Mammary epithelial cell (primary cell): Measurements from ENCODE around the gene FOXO6.

Experiments
- EZH2 ChIP-seq: IDR thresholded peaks from 2 replicates; pipeline ENCODE4 v1.6.1; 2012; ENCODE audit warnings: low read length, inconsistent platforms, borderline replicate concordance
- TF ChIP-seq, protein P1 (sequence below), 2 donors: IDR thresholded peaks in 1 of 2; conservative IDR thresholded peaks in 1 of 2; 2 replicates each; pipeline ENCODE4 v1.5.1; 2011 to 2012; ENCODE audit warnings: inconsistent platforms in 2 of 2, low read length in 2 of 2, mild to moderate bottlenecking in 2 of 2, control low read depth in 1 of 2, low read depth in 1 of 2; ENCODE audit not compliant: insufficient read depth in 1 of 2; ENCODE audit errors: extremely low read depth in 1 of 2

DNA sequence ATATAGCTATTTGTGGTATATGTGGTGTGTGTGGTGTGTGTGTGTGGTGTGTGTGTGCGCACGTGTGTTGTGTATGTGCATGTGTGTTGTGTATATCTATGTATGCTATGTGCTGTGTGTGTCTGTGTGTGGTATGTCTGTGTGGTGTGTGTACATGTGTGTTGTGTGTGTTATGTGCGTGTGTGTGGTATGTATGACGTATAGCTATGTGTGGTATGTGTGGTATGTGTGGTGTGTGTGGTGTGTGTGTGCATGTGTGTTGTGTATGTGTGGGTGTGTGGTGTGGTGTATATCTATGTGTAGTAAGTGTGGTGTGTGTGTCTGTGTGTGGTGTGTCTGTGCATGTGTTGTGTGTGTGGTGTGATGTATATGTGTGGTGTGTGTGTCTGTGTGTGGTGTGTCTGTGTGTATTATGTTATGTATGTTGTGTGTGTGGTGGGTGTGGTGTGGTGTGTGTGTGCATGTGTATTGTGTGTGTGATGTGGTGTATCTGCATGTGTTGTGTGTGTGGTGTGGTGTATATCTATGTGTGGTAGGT lies 63.4 kb downstream of the FOXO6 start:
- TF ChIP-seq, protein P1, sequence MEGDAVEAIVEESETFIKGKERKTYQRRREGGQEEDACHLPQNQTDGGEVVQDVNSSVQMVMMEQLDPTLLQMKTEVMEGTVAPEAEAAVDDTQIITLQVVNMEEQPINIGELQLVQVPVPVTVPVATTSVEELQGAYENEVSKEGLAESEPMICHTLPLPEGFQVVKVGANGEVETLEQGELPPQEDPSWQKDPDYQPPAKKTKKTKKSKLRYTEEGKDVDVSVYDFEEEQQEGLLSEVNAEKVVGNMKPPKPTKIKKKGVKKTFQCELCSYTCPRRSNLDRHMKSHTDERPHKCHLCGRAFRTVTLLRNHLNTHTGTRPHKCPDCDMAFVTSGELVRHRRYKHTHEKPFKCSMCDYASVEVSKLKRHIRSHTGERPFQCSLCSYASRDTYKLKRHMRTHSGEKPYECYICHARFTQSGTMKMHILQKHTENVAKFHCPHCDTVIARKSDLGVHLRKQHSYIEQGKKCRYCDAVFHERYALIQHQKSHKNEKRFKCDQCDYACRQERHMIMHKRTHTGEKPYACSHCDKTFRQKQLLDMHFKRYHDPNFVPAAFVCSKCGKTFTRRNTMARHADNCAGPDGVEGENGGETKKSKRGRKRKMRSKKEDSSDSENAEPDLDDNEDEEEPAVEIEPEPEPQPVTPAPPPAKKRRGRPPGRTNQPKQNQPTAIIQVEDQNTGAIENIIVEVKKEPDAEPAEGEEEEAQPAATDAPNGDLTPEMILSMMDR (conservative IDR thresholded peaks at IDR 0.05 in 1 of 2, IDR thresholded peaks at IDR 0.05 in 1 of 2; ENCODE audit: extremely low read depth in 1 of 2, insufficient read depth in 1 of 2, low read depth in 1 of 2, low read length in 2 of 2) = no peak
- TF ChIP-seq EZH2 = no peak
